ENCODE data around the gene FARS2.

DNA sequence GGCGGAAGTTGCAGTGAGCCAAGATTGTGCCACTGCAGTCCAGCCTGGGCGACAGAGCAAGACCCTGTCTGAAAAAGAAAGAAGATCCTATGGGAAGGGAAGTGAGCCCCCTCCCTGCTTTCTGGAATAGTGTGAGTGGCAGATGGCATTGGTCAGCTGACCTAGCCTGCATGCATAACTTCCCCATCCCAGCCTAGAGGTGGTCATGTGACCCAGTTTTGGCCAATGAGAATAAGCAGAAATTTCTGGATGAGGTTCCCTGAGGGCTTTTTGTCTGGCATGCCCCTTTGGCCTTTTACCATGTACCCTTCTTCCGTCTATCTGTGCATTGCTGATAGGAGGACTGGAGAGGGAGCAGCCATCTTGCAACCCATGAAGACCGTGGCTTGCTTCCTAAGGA is 476.1 kb downstream of the FARS2 start:
- TF ChIP-seq CTCF (IDR thresholded peaks at IDR 0.05) (no peak), JUN (CRISPR knock-in tag; IDR thresholded peaks at IDR 0.05) (no peak), TCF7 (CRISPR knock-in tag; IDR thresholded peaks at IDR 0.05; ENCODE audit: low read depth) (no peak), ATF1 (CRISPR knock-in tag; IDR thresholded peaks at IDR 0.05) (no peak)

Measured in WTC11 (cell line).